Measurements from ENCODE around the gene OR2A2.
"Not testable (repeated sequence)": the region's sequence is repeated elsewhere in the genome, so short reads cannot be mapped to it uniquely, and the experiment has no call there.

Gene OR2A2
- total RNA-seq: 0 reads per million in 2 donors

GRCh38 chr7:144109283-144109682 is at the start of gene OR2A2:
OR2A2 (plus strand) TSS chr7:144109583; CDS start chr7:144109583, 0 bp downstream.
- no peak for DNase-seq

GRCh38 chr7:144063710-144064109 is 45.7 kb upstream of the OR2A2 start:
- DNase-seq: peak in 1 of 5 experiments; percentile 2

- DNase-seq: no peak
These were observed 39.9 kb upstream of the OR2A2 start, which contains the start of gene OR2A25 for GRCh38 chr7:144069511-144069910. OR2A25 (plus strand) TSS chr7:144069811; CDS start chr7:144074220, 4,409 bp downstream.

DNA sequence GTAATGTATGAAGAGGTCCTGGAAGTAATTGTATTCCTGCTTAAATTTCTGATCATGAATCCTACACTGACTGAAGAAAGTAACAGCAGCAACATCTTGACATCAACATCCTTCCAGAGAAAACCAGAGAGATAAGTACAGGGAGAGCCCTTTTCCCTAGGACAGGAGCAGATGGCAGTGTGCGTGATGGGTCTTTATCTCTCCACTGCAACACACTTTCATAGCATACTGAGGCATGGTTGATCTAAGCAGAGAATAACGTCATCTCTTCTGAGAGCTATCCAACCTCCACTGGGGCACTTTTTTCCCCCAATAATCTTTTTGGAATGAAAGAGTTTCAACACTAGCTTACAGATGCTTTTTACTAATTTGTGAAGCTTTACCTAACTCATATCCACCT is 39.4 kb upstream of the OR2A2 start:
- DNase-seq: no peak

- DNase-seq: no peak
These were observed 35.0 kb upstream of the OR2A2 start for GRCh38 chr7:144074374-144074773.

GRCh38 chr7:144085978-144086377 is 23.4 kb upstream of the OR2A2 start, which contains the start of gene OR2A12:
OR2A12 (plus strand) TSS chr7:144086278; CDS start chr7:144095108, 8,830 bp downstream.
- no peak for DNase-seq

DNA sequence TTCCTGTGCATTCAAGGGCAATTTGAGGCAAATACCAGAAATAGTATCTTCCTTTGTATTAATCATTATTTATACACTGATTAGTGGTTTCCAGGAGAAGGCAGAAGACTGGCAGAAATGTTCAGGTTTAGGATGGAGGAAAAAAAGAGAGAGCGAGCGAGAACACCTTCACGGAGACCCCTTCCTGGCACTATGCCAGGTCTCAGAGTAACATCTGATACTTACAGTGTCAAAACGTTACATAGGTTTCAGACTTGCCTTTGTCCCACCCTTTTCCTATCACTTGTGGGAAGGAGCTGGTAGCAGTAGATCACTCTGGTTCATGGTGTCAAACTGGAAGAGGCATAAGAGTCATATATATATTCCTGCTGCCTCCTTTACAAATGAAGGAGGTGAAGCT is 22.7 kb upstream of the OR2A2 start:
- DNase-seq: no peak

DNA sequence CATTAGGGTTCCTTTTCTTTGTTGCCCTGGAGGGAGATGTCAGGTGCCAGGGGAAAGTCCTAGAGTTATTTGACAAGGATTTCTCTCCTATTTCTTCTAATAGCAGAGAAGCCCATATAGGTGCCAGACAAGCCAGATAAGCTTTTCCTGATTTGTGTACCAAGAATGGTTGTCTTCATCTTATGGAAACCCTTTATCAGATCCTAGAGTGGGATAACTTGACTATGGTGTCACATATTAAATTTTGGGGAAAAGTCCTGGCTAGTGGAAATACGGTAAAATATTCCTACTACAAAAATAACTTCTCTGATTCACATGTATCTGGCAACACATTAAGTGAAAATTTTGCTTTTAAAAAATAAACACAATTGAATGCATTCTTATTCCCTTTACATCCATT is 22.2 kb upstream of the OR2A2 start:
- DNase-seq: no peak

DNA sequence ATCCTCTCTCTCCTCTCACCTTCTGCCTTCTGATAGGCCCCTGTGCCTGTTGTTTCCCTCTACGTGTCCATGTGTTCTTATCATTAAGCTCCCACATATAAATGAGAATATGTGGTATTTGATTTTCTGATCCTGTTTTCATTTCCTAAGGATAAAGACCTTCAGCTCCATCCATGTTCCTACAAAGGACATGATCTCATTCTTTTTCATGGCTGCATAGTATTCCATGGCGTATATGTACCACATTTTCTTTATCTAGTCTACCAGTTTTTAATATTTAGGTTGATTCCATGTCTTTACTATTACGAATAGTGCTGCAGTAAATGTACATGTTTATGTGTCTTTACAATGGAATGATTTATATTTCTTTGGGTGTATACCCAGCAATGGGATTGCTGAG is 18.7 kb upstream of the OR2A2 start:
- DNase-seq: no peak

GRCh38 chr7:144098776-144099175 is 10.6 kb upstream of the OR2A2 start:
- DNase-seq: no peak

GRCh38 chr7:144100607-144101006 is 8.8 kb upstream of the OR2A2 start:
- no peak for DNase-seq

- DNase-seq: no peak
These were observed 7.3 kb upstream of the OR2A2 start for GRCh38 chr7:144102041-144102440.

- DNase-seq: no peak
These were observed 4.2 kb upstream of the OR2A2 start for GRCh38 chr7:144105211-144105610.

DNA sequence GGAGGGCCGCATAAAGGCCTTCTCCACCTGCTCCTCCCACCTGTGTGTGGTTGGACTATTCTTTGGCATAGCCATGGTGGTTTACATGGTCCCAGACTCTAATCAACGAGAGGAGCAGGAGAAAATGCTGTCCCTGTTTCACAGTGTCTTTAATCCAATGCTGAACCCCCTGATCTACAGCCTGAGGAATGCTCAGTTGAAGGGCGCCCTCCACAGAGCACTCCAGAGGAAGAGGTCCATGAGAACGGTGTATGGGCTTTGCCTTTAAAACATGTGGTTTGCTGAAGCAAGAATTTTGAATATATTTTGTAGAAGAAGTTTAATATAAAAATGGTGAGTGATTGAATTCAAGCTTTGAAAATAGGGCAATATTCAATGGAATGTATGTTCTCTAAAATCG is 889 bp downstream of the OR2A2 start:
- DNase-seq: no peak

- DNase-seq: no peak
These were observed 4.3 kb downstream of the OR2A2 start for GRCh38 chr7:144113651-144114050.

DNA sequence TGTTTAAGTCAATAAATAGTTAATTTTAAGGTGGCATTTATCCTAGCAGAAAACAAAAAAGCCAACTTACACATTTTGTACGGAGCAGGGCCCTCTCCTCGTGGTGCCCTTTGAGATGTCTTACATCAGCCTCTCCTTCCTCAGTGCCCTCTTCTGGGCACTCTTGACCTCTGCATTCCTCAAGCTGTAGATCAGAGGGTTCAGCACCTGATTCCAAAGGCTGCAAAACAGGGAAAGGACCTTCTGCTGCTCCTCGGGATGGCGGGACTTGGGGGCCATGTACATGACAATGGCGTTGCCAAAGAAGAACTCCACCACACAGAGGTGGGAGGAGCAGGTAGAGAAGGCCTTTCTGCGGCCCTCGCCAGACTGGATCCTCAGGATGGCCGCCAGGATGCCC is 9.0 kb downstream of the OR2A2 start:
- no peak for DNase-seq

DNA sequence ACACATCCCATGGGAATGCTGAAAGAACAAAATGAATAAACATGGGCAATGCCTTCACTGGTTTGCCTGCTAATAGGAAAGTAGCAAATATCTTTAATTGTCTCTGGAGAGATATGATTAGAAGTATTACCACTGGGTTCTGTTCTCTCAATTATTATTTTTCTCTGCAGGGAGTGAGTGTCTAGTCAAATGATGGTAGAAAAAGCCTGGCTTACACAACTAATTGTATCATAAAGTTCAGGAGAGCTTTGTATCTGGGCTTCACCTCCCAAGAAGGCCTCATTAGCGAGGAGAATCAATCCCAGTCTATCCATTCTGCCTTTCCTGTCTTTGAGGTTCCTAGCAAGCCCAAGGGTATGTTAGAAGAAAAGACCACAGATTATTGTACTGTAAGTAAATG is 13.5 kb downstream of the OR2A2 start, which contains the start of gene OR2A14:
Gene OR2A14, plus strand, starts transcription at position 301 of the 400 bp plus-strand sequence. CDS start 5,937 bp downstream, outside the sequence.
- no peak for DNase-seq

GRCh38 chr7:144127714-144128334 is 18.4 kb downstream of the OR2A2 start:
- DNase-seq: peak; percentile 46 to 80 (median 77)

- not testable (repeated sequence) for DNase-seq
These were observed 20.2 kb downstream of the OR2A2 start for GRCh38 chr7:144129601-144130000.

DNA sequence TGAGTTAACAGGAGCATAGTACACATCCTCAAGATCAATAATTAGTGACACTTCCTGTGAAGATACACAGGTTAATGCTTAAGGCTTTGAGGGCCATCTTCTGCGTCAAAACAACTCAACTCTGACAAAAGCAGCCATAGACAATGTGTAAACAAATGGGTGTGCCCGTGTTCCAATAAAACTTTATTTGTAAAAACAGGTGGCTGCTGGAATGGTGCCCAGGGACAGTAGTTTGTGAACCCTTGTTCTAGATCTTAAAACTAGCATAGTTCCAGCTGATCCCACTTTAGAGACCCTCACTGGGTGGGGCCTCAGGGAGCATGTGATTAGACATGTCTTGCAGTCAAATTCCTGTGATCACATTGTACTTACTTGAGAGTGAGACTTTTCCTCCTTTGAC is 21.3 kb downstream of the OR2A2 start:
- no peak for DNase-seq

GRCh38 chr7:144132262-144132661 is 22.9 kb downstream of the OR2A2 start:
- DNase-seq: no peak

GRCh38 chr7:144133307-144133706 is 23.9 kb downstream of the OR2A2 start:
- no peak for DNase-seq

- DNase-seq: no peak
These were observed 24.7 kb downstream of the OR2A2 start for GRCh38 chr7:144134116-144134515.

GRCh38 chr7:144137501-144137900 is 28.1 kb downstream of the OR2A2 start:
- DNase-seq: no peak

DNA sequence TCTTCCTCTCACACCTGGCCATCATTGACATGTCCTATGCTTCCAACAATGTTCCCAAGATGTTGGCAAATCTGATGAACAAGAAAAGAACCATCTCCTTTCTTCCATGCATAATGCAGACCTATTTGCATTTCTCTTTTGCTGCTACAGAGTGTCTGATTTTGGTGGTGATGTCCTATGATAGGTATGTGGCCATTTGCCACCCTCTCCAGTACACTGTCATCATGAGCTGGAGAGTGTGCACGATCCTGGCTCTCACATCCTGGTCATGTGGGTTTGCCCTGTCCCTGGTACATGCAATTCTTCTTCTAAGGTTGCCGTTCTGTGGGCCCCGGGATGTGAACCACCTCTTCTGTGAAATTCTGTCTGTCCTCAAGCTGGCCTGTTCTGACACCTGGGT is 32.8 kb downstream of the OR2A2 start:
- no peak for DNase-seq
